Endometrial microvascular endothelial cells (primary cell): ENCODE data around the gene KCNN3. TPM values are rescaled to one million over a fixed set of nuclear protein-coding genes. Genes with fewer than 3 reads are reported as not detected.

Source experiments
- in situ Hi-C: cut with HindIII; loops from 2 replicates; pipeline ENCODE4 v1.10.0; 2017; ENCODE audit warnings: low sequenced_read_pairs, low pct_unique_long_range_greater_than_20kb; ENCODE audit errors: inconsistent ontology term
- total RNA-seq: library from RNA; depleted of rRNA; stranded (reverse); fragments of >200 nt; gene quantifications from one replicate; pipeline ENCODE4 v1.2.3, GENCODE V29; 2015; ENCODE audit errors: inconsistent ontology term

Gene KCNN3
- total RNA-seq, 1 donor from 2014 or later: 0.28 TPM

- in situ Hi-C loops: no loop called here
These were observed 14.1 kb upstream of the KCNN3 start for GRCh38 chr1:154883919-154884868.

- in situ Hi-C loops: no loop called here
These were observed 11.9 kb upstream of the KCNN3 start for GRCh38 chr1:154881820-154882535.

- in situ Hi-C loops: no loop called here
These were observed 10.6 kb upstream of the KCNN3 start for GRCh38 chr1:154880671-154881070.

- in situ Hi-C loops: no loop called here
These were observed 8.9 kb upstream of the KCNN3 start for GRCh38 chr1:154879038-154879421.

GRCh38 chr1:154878371-154879037, 8.4 kb upstream of the KCNN3 start:
- in situ Hi-C loops: no loop called here

- in situ Hi-C loops: no loop called here
These were observed 7.4 kb upstream of the KCNN3 start for GRCh38 chr1:154877370-154877974.

- in situ Hi-C loops: no loop called here
These were observed 6.8 kb upstream of the KCNN3 start for GRCh38 chr1:154876842-154877369.

GRCh38 chr1:154874465-154874864, 4.4 kb upstream of the KCNN3 start:
- in situ Hi-C loops: no loop called here

- in situ Hi-C loops: no loop called here
These were observed 3.4 kb upstream of the KCNN3 start for GRCh38 chr1:154873321-154873950.

GRCh38 chr1:154871374-154871773, 1.3 kb upstream of the KCNN3 start:
- in situ Hi-C loops: no loop called here

GRCh38 chr1:154870734-154871133, 653 bp upstream of the KCNN3 start:
- in situ Hi-C loops: no loop called here

GRCh38 chr1:154869351-154870114, 548 bp downstream of the KCNN3 start:
- in situ Hi-C loops: no loop called here

- in situ Hi-C loops: no loop called here
These were observed 2.1 kb downstream of the KCNN3 start for GRCh38 chr1:154867841-154868605.

GRCh38 chr1:154867064-154867825, 2.8 kb downstream of the KCNN3 start:
- in situ Hi-C loops: no loop called here

- in situ Hi-C loops: no loop called here
These were observed 3.6 kb downstream of the KCNN3 start for GRCh38 chr1:154866257-154867063.
